ENCODE measurements around the gene MKLN1.

- TF ChIP-seq, protein P1, sequence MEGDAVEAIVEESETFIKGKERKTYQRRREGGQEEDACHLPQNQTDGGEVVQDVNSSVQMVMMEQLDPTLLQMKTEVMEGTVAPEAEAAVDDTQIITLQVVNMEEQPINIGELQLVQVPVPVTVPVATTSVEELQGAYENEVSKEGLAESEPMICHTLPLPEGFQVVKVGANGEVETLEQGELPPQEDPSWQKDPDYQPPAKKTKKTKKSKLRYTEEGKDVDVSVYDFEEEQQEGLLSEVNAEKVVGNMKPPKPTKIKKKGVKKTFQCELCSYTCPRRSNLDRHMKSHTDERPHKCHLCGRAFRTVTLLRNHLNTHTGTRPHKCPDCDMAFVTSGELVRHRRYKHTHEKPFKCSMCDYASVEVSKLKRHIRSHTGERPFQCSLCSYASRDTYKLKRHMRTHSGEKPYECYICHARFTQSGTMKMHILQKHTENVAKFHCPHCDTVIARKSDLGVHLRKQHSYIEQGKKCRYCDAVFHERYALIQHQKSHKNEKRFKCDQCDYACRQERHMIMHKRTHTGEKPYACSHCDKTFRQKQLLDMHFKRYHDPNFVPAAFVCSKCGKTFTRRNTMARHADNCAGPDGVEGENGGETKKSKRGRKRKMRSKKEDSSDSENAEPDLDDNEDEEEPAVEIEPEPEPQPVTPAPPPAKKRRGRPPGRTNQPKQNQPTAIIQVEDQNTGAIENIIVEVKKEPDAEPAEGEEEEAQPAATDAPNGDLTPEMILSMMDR (IDR thresholded peaks at IDR 0.05): no peak
- TF ChIP-seq POLR2A (IDR thresholded peaks at IDR 0.05): no peak
These were observed 158.7 kb downstream of the MKLN1 start for GRCh38 chr7:131486346-131486745.
